K562 (cell line): Measurements from ENCODE around the gene FGGY. TPM values are rescaled to one million over a fixed set of nuclear protein-coding genes. Genes with fewer than 3 reads are reported as not detected.

ENCODE experiments used
- KDM5B ChIP-seq: fragments of 200-600 bp; sonication (generic); IDR thresholded peaks from 2 replicates; pipeline ENCODE4 v1.6.1; 2012; ENCODE audit warnings: low read depth, mild to moderate bottlenecking, moderate library complexity, low read length, control low read depth, inconsistent platforms; ENCODE audit not compliant: insufficient replicate concordance
- RBM22 ChIP-seq: fragments of 200-400 bp; formaldehyde crosslinking; IDR thresholded peaks from 2 replicates; pipeline ENCODE4 v1.6.1; 2018; ENCODE audit warnings: low read length, low read depth; ENCODE audit not compliant: poor library complexity, severe bottlenecking
- ZHX1 ChIP-seq: fragments of 150-350 bp; conservative IDR thresholded peaks from 2 replicates; pipeline ENCODE4 v1.6.1; 2014; ENCODE audit warnings: low read length
- ZNF121 ChIP-seq: sonication (generic); formaldehyde crosslinking; conservative IDR thresholded peaks from 2 replicates; pipeline ENCODE4 v1.8.0; 2022; ENCODE audit warnings: missing genetic modification reagents
- polyA plus RNA-seq, 8 experiments: library from polyadenylated mRNA; depleted of rRNA in 4 of 8; stranded (reverse) in 5 of 8; unstranded in 3 of 8; fragments of >200 nt; fragmentation: Nextera tagmentation in 2 of 8; fragmentation: Illumina TruSeq in 1 of 8; extraction: Ambion mirVana in 2 of 8; extraction: Trizol in 1 of 8; gene quantifications; 2 replicates each; pipeline versions ENCODE4 v1.2.1 to v1.2.3, GENCODE V29; 2011 to 2014; ENCODE audit warnings: inconsistent platforms in 1 of 8, missing spikeins in 1 of 8
- total RNA-seq, 7 experiments: library from RNA; depleted of rRNA in 6 of 7; stranded (reverse); fragments of >200 nt in 6 of 7; fragmentation: Illumina TruSeq in 2 of 7; extraction: Trizol in 2 of 7; gene quantifications; 2 replicates each; pipeline versions ENCODE4 v1.2.1 to v1.2.3, GENCODE V29; 2011 to 2021; ENCODE audit warnings: low replicate concordance in 1 of 7
- TF ChIP-seq, protein P1 (sequence below): fragments of 250-450 bp; sonication (Bioruptor Pico); IDR thresholded peaks from 2 replicates; pipeline ENCODE4 v1.4.0; 2020; ENCODE audit warnings: mild to moderate bottlenecking, moderate library complexity

The FGGY gene
- total and polyA plus RNA-seq, 9 of the 15 experiments (the other 6 are each of a cell fraction or from before 2014, with no cell fraction given), result 9.7 to 19.2 (median 12.6) TPM

GRCh38 chr1:59672851-59673572, 376.1 kb downstream of the FGGY start (continued):
- TF ChIP-seq KDM5B (no peak), ZNF121 (no peak), ZHX1 (no peak), RBM22 (no peak)
- TF ChIP-seq, protein P1, sequence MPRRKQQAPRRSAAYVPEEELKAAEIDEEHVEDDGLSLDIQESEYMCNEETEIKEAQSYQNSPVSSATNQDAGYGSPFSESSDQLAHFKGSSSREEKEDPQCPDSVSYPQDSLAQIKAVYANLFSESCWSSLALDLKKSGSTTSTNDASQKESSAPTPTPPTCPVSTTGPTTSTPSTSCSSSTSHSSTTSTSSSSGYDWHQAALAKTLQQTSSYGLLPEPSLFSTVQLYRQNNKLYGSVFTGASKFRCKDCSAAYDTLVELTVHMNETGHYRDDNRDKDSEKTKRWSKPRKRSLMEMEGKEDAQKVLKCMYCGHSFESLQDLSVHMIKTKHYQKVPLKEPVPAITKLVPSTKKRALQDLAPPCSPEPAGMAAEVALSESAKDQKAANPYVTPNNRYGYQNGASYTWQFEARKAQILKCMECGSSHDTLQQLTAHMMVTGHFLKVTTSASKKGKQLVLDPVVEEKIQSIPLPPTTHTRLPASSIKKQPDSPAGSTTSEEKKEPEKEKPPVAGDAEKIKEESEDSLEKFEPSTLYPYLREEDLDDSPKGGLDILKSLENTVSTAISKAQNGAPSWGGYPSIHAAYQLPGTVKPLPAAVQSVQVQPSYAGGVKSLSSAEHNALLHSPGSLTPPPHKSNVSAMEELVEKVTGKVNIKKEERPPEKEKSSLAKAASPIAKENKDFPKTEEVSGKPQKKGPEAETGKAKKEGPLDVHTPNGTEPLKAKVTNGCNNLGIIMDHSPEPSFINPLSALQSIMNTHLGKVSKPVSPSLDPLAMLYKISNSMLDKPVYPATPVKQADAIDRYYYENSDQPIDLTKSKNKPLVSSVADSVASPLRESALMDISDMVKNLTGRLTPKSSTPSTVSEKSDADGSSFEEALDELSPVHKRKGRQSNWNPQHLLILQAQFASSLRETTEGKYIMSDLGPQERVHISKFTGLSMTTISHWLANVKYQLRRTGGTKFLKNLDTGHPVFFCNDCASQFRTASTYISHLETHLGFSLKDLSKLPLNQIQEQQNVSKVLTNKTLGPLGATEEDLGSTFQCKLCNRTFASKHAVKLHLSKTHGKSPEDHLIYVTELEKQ (CRISPR knock-in tag), result no peak
